ENCODE measurements around the gene ZNF300.
"Not testable (repeated sequence)": the region's sequence is repeated elsewhere in the genome, so short reads cannot be mapped to it uniquely, and the experiment has no call there.

Gene ZNF300

DNA sequence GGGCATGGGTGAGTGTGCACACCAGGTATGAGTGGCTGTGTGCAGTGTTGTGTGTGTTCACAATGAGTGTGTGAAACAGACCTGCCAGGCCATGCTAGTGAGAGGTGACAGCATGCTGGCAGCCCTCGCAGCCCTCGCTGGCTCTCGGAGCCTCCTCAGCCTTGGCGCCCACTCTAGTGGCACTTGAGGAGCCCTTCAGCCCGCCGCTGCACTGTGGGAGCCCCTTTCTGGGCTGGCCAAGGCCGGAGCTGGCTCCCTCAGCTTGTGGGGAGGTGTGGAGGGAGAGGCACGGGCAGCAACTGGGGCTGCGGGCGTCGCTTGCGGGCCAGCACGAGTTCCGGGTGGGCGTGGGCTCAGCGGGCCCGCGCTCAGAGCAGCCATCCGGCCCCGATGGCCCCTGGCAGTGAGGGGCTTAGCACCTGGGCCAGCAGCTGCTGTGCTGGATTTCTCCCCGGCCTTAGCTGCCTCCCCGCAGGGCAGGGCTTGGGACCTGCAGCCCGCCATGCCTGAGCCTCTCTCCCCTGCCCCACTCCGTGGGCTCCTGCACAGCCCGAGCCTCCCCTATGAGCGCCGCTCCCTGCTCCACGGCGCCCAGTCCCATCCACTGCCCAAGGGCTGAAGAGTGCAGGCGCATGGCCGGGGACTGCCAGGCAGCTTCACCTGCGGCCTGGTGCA is 59.5 kb downstream of the ZNF300 start:
- not testable (repeated sequence) for DNase-seq

Measured in midbrain (tissue), 1 donor.